ENCODE measurements around the gene CD86. TPM values are rescaled to one million over a fixed set of nuclear protein-coding genes. Genes with fewer than 3 reads are reported as not detected.

CD86 gene
- total and polyA plus RNA-seq, 9 of the 15 experiments (the other 6 are each of a cell fraction or from before 2014, with no cell fraction given), result 0.16 TPM; not detected in 8

DNA sequence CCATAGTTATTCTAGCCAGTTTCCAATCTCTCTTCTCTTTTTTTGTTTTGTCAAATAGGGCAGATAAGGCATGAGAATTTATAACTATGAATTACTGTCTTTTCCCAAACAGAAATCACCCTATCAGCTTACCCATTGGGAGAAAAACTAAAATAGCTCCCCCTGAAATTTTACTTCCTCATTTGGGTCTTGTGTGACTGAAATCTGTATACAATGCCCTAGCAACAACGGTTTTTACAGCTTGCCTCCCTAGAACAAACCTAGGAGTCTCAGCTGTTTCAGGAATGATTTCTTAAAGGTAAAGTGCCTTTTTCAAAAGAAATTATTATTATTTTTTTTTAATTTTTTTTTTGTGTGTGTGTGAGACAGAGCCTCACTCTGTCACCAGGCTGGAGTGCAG lies 56.8 kb downstream of the CD86 start:
- intact Hi-C loops (cut with micrococcal nuclease), result no loop called here
- Histone ChIP-seq H2AFZ (ENCODE audit: low read depth, low read length) (no peak overlapping the region), H3K9me3 (replicated peaks; ENCODE audit: control insufficient read depth, insufficient read depth, low read depth, low read length) (no peaks in the 10 kb centered on the region), H3K4me2 (ENCODE audit: insufficient read depth, low read length) (no peak overlapping the region), H3K9ac (ENCODE audit: insufficient read depth in 1 of 2, low read depth in 2 of 2, low read length in 2 of 2) (no peak overlapping the region), H3K4me1 (replicated peaks in 1 of 2; ENCODE audit: control insufficient read depth in 2 of 2, insufficient read depth in 2 of 2, low read length in 2 of 2) (no peaks in the 10 kb centered on the region), H3K79me2 (ENCODE audit: control insufficient read depth, insufficient read depth, low read length) (no peaks in the 10 kb centered on the region), H3K9me1 (ENCODE audit: control insufficient read depth, insufficient read depth, low read length) (no peaks in the 10 kb centered on the region), H4K20me1 (replicated peaks; ENCODE audit: control insufficient read depth, insufficient read depth, low read length) (no peaks in the 10 kb centered on the region), H3K27ac (ENCODE audit: extremely low read depth, low read depth, low read length) (no peak overlapping the region), H3K27me3 (ENCODE audit: control insufficient read depth in 2 of 2, insufficient read depth in 2 of 2, low read length in 2 of 2) (no peaks in the 10 kb centered on the region), H3K4me3 (no peak overlapping the region), H3K36me3 (ENCODE audit: control insufficient read depth, insufficient read depth, low read length) (no peaks in the 10 kb centered on the region)
- CTCF ChIA-PET (ENCODE audit: low intra/inter-chr PET ratio), result no interaction called here
- in situ Hi-C loops (cut with MboI), result no loop called here
- BruUV-seq (replicated peaks), result no TSS peak
- FAIRE-seq (no peak), DNase-seq (ENCODE audit: extremely low read depth in 1 of 4, low spot score in 3 of 4) (no peak), ATAC-seq (no peak)
- TF ChIP-seq ZNF165 (CRISPR knock-in tag; IDR thresholded peaks at IDR 0.05; ENCODE audit: borderline replicate concordance), result no peak
- TF ChIP-seq ZBED1 (IDR thresholded peaks at IDR 0.05), result no peak
- no peak for TF ChIP-seq ZNF431 (CRISPR knock-in tag; IDR thresholded peaks at IDR 0.05)
- TF ChIP-seq, protein P1, sequence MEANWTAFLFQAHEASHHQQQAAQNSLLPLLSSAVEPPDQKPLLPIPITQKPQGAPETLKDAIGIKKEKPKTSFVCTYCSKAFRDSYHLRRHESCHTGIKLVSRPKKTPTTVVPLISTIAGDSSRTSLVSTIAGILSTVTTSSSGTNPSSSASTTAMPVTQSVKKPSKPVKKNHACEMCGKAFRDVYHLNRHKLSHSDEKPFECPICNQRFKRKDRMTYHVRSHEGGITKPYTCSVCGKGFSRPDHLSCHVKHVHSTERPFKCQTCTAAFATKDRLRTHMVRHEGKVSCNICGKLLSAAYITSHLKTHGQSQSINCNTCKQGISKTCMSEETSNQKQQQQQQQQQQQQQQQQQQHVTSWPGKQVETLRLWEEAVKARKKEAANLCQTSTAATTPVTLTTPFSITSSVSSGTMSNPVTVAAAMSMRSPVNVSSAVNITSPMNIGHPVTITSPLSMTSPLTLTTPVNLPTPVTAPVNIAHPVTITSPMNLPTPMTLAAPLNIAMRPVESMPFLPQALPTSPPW (CRISPR knock-in tag; IDR thresholded peaks at IDR 0.05), result no peak
- TF ChIP-seq RHOXF2B (CRISPR knock-in tag; conservative IDR thresholded peaks at IDR 0.05), result no peak
- TF ChIP-seq ZNF253 (CRISPR knock-in tag; conservative IDR thresholded peaks at IDR 0.05), result no peak
- no peak for TF ChIP-seq EWSR1 (IDR thresholded peaks at IDR 0.05; ENCODE audit: borderline replicate concordance, low read depth, partially characterized antibody)
- TF ChIP-seq, protein P2, sequence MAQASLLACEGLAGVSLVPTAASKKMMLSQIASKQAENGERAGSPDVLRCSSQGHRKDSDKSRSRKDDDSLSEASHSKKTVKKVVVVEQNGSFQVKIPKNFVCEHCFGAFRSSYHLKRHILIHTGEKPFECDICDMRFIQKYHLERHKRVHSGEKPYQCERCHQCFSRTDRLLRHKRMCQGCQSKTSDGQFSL (CRISPR knock-in tag; IDR thresholded peaks at IDR 0.05), result no peak
- TF ChIP-seq, protein P2 (tag; IDR thresholded peaks at IDR 0.05), result no peak
- TF ChIP-seq, protein P3, sequence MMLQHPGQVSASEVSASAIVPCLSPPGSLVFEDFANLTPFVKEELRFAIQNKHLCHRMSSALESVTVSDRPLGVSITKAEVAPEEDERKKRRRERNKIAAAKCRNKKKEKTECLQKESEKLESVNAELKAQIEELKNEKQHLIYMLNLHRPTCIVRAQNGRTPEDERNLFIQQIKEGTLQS (IDR thresholded peaks at IDR 0.05), result no peak
- TF ChIP-seq, protein P3 (CRISPR knock-in tag; conservative IDR thresholded peaks at IDR 0.05), result no peak
- TF ChIP-seq, protein P4, sequence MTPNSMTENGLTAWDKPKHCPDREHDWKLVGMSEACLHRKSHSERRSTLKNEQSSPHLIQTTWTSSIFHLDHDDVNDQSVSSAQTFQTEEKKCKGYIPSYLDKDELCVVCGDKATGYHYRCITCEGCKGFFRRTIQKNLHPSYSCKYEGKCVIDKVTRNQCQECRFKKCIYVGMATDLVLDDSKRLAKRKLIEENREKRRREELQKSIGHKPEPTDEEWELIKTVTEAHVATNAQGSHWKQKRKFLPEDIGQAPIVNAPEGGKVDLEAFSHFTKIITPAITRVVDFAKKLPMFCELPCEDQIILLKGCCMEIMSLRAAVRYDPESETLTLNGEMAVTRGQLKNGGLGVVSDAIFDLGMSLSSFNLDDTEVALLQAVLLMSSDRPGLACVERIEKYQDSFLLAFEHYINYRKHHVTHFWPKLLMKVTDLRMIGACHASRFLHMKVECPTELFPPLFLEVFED (CRISPR knock-in tag; conservative IDR thresholded peaks at IDR 0.05), result no peak
- TF ChIP-seq ARID1B (IDR thresholded peaks at IDR 0.05), result no peak
- TF ChIP-seq ASH1L (IDR thresholded peaks at IDR 0.05; ENCODE audit: borderline replicate concordance, low read depth, partially characterized antibody), result no peak
- no peak for TF ChIP-seq NCOR1 (IDR thresholded peaks at IDR 0.05)
- TF ChIP-seq RBM15 (IDR thresholded peaks at IDR 0.05; ENCODE audit: insufficient read depth, low read length), result no peak
- TF ChIP-seq SMC3 (conservative IDR thresholded peaks at IDR 0.05; ENCODE audit: insufficient read depth, low read depth, low read length), result no peak
- WGBS (ENCODE audit: insufficient coverage, low coverage, missing lambda C conversion rate), result 0% methylated on average over 1 of the region's 1 CpG
- POLR2A ChIA-PET, result no interaction called here
